ENCODE data around the gene C5orf47. TPM values are rescaled to one million over a fixed set of nuclear protein-coding genes. Genes with fewer than 3 reads are reported as not detected.
"Not testable (repeated sequence)": the region's sequence is repeated elsewhere in the genome, so short reads cannot be mapped to it uniquely, and the experiment has no call there.

C5orf47 gene
- total RNA-seq, 1 donor from 2014 or later, result not detected

DNA sequence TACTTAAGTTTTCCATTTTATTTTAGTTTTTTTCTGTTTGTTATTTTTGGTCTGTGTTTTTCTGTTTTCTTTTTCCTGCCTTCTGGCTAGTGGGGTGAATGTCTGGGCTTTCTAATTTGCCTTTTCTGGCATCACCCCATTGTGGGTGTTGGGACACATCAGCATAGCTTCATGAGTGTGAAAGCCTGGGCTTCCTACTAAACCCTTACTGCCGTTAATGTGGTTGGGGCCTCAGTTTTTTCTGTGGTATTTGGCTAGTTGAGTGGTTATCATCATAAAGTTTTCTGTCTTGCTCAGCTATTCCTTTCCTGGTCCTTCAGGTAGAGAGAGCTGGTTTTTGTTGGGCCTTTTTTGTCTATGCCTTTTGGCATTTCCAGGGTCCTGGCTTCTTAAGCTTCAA, 21.4 kb downstream of the C5orf47 start:
- Mint-ChIP-seq H3K4me3 (ENCODE audit: unreplicated experiment) (no peak overlapping the region), H3K9me3 (ENCODE audit: unreplicated experiment) (no peaks in the 10 kb centered on the region), H3K27me3 (ENCODE audit: unreplicated experiment) (no peaks in the 10 kb centered on the region), H3K36me3 (ENCODE audit: unreplicated experiment) (no peaks in the 10 kb centered on the region), H3K27ac (ENCODE audit: unreplicated experiment) (no peak overlapping the region), H3K4me1 (ENCODE audit: low read depth, unreplicated experiment) (no peaks in the 10 kb centered on the region)
- DNase-seq, result no peak
- TF ChIP-seq, protein P1, sequence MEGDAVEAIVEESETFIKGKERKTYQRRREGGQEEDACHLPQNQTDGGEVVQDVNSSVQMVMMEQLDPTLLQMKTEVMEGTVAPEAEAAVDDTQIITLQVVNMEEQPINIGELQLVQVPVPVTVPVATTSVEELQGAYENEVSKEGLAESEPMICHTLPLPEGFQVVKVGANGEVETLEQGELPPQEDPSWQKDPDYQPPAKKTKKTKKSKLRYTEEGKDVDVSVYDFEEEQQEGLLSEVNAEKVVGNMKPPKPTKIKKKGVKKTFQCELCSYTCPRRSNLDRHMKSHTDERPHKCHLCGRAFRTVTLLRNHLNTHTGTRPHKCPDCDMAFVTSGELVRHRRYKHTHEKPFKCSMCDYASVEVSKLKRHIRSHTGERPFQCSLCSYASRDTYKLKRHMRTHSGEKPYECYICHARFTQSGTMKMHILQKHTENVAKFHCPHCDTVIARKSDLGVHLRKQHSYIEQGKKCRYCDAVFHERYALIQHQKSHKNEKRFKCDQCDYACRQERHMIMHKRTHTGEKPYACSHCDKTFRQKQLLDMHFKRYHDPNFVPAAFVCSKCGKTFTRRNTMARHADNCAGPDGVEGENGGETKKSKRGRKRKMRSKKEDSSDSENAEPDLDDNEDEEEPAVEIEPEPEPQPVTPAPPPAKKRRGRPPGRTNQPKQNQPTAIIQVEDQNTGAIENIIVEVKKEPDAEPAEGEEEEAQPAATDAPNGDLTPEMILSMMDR (IDR thresholded peaks at IDR 0.05; ENCODE audit: partially characterized antibody, unreplicated experiment), result no peak

DNA sequence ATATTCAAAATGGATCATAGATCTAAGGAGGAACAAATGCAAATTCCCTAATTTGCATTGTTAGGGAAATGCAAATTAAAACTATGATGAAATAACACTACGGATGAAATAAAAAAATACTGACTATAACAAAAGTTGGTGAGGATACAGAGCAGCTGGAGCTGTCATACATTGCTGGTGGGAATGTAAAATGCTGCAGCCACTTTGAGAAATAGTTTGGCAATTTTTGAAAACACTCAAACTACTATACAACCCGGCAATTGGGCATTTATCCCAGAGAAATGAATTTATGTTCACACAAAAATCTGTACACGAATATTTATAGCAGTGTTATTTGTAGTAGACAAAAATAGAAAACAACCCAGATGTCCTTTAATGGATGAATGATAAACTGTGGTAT, 22.5 kb downstream of the C5orf47 start:
- no peaks in the 10 kb centered on the region for H3K9me3 Mint-ChIP-seq (ENCODE audit: unreplicated experiment)
- TF ChIP-seq, protein P1 (IDR thresholded peaks at IDR 0.05; ENCODE audit: partially characterized antibody, unreplicated experiment), result no peak
- H3K4me3 Mint-ChIP-seq (ENCODE audit: unreplicated experiment), result no peak overlapping the region
- no peaks in the 10 kb centered on the region for H3K27me3 Mint-ChIP-seq (ENCODE audit: unreplicated experiment)
- no peak overlapping the region for H3K27ac Mint-ChIP-seq (ENCODE audit: unreplicated experiment)
- DNase-seq, result no peak
- no peaks in the 10 kb centered on the region for H3K4me1 Mint-ChIP-seq (ENCODE audit: low read depth, unreplicated experiment)
- H3K36me3 Mint-ChIP-seq (ENCODE audit: unreplicated experiment), result no peaks in the 10 kb centered on the region

DNA sequence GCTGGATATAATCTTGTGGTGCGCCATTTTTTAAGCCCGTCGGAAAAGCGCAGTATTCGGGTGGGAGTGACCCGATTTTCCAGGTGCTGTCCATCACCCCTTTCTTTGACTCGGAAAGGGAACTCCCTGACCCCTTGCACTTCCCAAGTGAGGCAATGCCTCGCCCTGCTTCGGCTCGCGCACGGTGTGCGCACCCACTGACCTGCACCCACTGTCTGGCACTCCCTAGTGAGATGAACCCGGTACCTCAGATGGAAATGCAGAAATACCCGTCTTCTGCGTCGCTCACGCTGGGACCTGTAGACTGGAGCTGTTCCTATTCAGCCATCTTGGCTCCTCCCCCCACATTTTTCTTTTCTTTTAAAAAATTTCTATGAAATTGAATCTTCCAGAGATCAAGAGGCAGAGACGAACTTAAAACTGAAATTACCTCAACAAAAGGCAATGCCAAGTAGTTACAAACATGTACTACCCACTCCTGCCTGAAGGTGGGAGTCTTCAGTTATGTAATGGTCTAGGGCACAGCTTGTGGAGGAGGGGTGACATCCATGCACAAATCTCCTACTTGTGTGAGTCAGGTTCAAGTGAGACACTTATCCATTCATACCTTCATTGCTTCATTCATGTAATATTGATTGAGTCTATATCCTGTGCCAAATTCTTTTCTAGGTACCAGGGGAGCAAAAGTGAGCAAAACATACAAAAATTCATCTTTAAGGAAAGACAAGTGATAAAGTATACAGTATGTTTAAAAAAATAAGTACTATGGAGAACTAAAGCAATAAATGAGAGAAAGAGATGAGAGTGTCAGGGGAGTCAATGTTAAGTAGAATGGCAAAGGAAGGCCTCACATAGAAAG, 31.3 kb downstream of the C5orf47 start:
- TF ChIP-seq, protein P1 (IDR thresholded peaks at IDR 0.05; ENCODE audit: partially characterized antibody, unreplicated experiment), result peak; percentile 82
- Mint-ChIP-seq H3K4me3 (ENCODE audit: unreplicated experiment) (peak overlapping the region; percentile 72), H3K27ac (ENCODE audit: unreplicated experiment) (peak overlapping the region; percentile 67)
- H3K9me3 Mint-ChIP-seq (ENCODE audit: unreplicated experiment); H3K27me3 Mint-ChIP-seq (ENCODE audit: unreplicated experiment); H3K4me1 Mint-ChIP-seq (ENCODE audit: low read depth, unreplicated experiment); H3K36me3 Mint-ChIP-seq (ENCODE audit: unreplicated experiment): not testable (repeated sequence)
- peak; percentile 32 for DNase-seq

DNA sequence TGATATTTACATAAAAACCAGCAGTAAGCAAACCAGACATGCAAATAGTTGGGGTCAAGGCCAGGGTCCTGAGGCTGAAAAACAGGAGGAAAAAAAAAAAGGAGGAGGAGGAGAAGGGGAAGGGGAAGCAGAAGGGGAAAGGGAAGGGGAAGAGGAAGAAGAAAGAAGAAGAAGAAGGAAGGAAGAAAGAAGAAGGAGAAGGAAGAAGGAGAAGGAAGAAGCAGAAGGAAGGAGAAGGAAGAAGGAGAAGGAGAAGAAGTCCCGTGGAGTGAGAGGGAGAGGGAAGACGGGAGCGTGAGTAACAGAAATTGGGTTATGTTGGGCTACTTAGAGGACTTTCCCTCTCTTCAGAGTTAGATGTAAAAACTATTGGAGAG, 31.9 kb downstream of the C5orf47 start:
- Mint-ChIP-seq H3K27me3 (ENCODE audit: unreplicated experiment) (no peaks in the 10 kb centered on the region), H3K27ac (ENCODE audit: unreplicated experiment) (no peak overlapping the region), H3K4me3 (ENCODE audit: unreplicated experiment) (no peak overlapping the region), H3K36me3 (ENCODE audit: unreplicated experiment) (no peaks in the 10 kb centered on the region), H3K4me1 (ENCODE audit: low read depth, unreplicated experiment) (peaks cover 6% of the 10 kb centered on the region), H3K9me3 (ENCODE audit: unreplicated experiment) (peaks cover 2% of the 10 kb centered on the region)
- DNase-seq, result no peak
- TF ChIP-seq, protein P1 (IDR thresholded peaks at IDR 0.05; ENCODE audit: partially characterized antibody, unreplicated experiment), result no peak

DNA sequence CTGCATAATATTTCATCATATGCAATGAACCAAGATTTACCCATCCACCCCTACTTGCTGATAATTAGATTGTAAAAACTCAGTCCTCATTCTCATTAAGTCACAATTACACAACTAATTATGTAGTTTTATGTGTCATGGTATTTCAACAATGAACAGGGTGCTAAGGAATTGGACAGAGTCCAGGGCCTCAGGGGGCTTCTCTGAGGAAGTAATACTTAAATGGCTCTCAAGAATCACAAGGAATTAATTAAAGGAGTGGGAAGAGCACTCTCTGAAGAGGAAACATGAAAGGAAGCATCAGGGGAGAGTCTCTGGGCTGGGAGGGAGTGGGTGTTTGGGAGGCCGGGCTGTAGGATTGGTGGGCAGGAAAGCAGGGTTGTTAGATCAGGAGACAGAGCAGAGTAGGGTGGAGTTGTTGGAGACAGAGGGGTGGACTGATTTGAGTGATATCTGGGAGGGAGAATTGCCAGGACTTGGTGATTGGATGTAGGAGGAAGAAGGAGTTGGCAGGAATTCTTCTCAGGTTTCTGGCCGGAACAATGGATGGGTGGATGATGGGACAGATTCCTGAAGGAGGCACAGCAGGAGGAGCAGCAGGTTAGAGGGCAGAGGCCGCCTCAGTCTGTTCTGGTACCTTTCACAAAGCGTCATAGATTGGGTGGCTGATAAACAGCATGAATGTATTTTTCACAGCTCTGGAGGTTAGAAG, 33.6 kb downstream of the C5orf47 start:
- Mint-ChIP-seq H3K4me1 (ENCODE audit: low read depth, unreplicated experiment) (peaks cover 6% of the 10 kb centered on the region), H3K27me3 (ENCODE audit: unreplicated experiment) (no peaks in the 10 kb centered on the region), H3K9me3 (ENCODE audit: unreplicated experiment) (peaks cover 2% of the 10 kb centered on the region), H3K27ac (ENCODE audit: unreplicated experiment) (peak overlapping the region; percentile 24), H3K4me3 (ENCODE audit: unreplicated experiment) (no peak overlapping the region), H3K36me3 (ENCODE audit: unreplicated experiment) (no peaks in the 10 kb centered on the region)
- TF ChIP-seq, protein P1 (IDR thresholded peaks at IDR 0.05; ENCODE audit: partially characterized antibody, unreplicated experiment), result no peak
- DNase-seq, result no peak

All from glutamatergic neuron (in vitro differentiated cells).